ENCODE results near the gene CAMSAP1. TPM values are rescaled to one million over a fixed set of nuclear protein-coding genes. Genes with fewer than 3 reads are reported as not detected.

The CAMSAP1 gene
- total and polyA plus RNA-seq, 10 of the 15 experiments (the other 5 are each of a cell fraction or from before 2014, with no cell fraction given), result 1.4 to 24.7 (median 8.0) TPM

DNA sequence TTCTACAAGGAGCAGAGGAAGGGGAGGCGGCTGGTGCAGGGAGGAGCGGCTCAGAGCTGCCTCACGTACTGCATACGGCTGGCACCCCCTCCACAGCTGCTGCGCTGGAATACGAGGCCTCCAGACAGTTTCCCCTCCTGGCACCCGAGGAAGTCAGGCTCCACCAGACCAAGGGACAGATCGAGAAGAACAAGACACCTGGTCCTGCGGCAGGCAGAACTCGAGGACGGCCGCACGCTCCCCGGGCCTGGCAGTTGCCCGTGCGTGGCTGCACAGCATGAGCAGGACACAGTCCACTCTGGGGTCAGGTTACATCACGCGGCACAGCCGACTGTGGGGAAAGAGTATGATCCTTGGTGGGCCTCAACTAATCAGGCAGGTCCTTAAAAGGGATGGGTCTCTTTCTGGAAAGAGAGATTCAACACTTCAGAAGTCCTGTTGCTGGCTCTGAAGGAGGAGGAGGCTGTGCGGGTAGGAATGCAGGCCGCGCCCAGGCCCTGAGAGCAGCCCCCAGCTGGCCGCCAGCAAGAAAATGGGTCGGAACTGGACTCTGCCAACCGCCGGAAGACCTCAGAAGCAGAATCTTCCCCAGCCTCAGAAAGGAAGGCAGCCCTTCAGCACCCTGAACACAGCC is 42.3 kb upstream of the CAMSAP1 start:
- POLR2A ChIA-PET, result no interaction called here
- Histone ChIP-seq H3K9me3 (replicated peaks; ENCODE audit: control insufficient read depth, insufficient read depth, low read length) (no peaks in the 10 kb centered on the region), H3K4me3 (no peak overlapping the region), H4K20me1 (ENCODE audit: control insufficient read depth, insufficient read depth) (peaks cover 2% of the 10 kb centered on the region; the same call in 1 of the 2 replicates), H2AFZ (ENCODE audit: control insufficient read depth, low read depth, low read length) (no peak overlapping the region), H3K27me3 (replicated peaks in 1 of 2; ENCODE audit: control insufficient read depth in 2 of 2, insufficient read depth in 2 of 2, low read length in 1 of 2) (no peaks in the 10 kb centered on the region), H3K79me2 (ENCODE audit: control insufficient read depth, insufficient read depth, low read length) (no peaks in the 10 kb centered on the region), H3K36me3 (ENCODE audit: control insufficient read depth in 2 of 2, insufficient read depth in 2 of 2, low read length in 1 of 2) (peaks cover 11 to 26% of the 10 kb centered on the region in 2 experiments; a peak in 3 of 4 replicates), H3K9ac (ENCODE audit: control insufficient read depth, insufficient read depth, low read length) (no peak overlapping the region), H3K27ac (ENCODE audit: control insufficient read depth, insufficient read depth) (no peak overlapping the region), H3K4me2 (ENCODE audit: control insufficient read depth, insufficient read depth) (no peak overlapping the region), H3K4me1 (ENCODE audit: control insufficient read depth, insufficient read depth, low read length) (no peaks in the 10 kb centered on the region)
- CTCF ChIA-PET, result no interaction called here
- intact Hi-C loops (cut with micrococcal nuclease; ENCODE audit: unreplicated experiment), result no loop called here
- WGBS (ENCODE audit: insufficient coverage, insufficient replicate concordance, low lambda C conversion rate, missing lambda C conversion rate), result 97% methylated on average over 26 of the region's 26 CpGs
- no TSS peak for BruUV-seq (replicated peaks)
- ATAC-seq (no peak), DNase-seq (ENCODE audit: low read depth, low spot score) (no peak), FAIRE-seq (no peak)
- in situ Hi-C loops (cut with MboI), result no loop called here
- RAD21 ChIA-PET (ENCODE audit: unreplicated experiment), result no interaction called here
- SMC1A ChIA-PET (ENCODE audit: uncharacterized antibody, unreplicated experiment), result no interaction called here
- TF ChIP-seq POLR2A (IDR thresholded peaks at IDR 0.05; ENCODE audit: low read depth, low read length), result no peak
- no peak for TF ChIP-seq SMAD5 (IDR thresholded peaks at IDR 0.05; ENCODE audit: low read depth)
- TF ChIP-seq ZNF274 (IDR thresholded peaks at IDR 0.05; ENCODE audit: insufficient read depth, insufficient read length), result no peak
- no peak for TF ChIP-seq STAT1 (conservative IDR thresholded peaks at IDR 0.05)
- no peak for TF ChIP-seq CREM (IDR thresholded peaks at IDR 0.05; ENCODE audit: low read depth)
- no peak for TF ChIP-seq SREBF1 (IDR thresholded peaks at IDR 0.05; ENCODE audit: low read length)
- TF ChIP-seq HCFC1 (IDR thresholded peaks at IDR 0.05; ENCODE audit: low read length), result no peak
- TF ChIP-seq ESRRA (IDR thresholded peaks at IDR 0.05; ENCODE audit: low read length), result no peak
- TF ChIP-seq KLF5 (IDR thresholded peaks at IDR 0.05; ENCODE audit: partially characterized antibody), result no peak
- TF ChIP-seq ZNF622 (IDR thresholded peaks at IDR 0.05), result no peak
- TF ChIP-seq NFXL1 (IDR thresholded peaks at IDR 0.05; ENCODE audit: borderline replicate concordance), result no peak
- TF ChIP-seq FOS (IDR thresholded peaks at IDR 0.05; ENCODE audit: borderline replicate concordance, extremely low read depth, insufficient read length), result no peak
- no peak for TF ChIP-seq PAX8 (IDR thresholded peaks at IDR 0.05)
- TF ChIP-seq RB1 (IDR thresholded peaks at IDR 0.05; ENCODE audit: borderline replicate concordance), result no peak
- TF ChIP-seq, protein P1, sequence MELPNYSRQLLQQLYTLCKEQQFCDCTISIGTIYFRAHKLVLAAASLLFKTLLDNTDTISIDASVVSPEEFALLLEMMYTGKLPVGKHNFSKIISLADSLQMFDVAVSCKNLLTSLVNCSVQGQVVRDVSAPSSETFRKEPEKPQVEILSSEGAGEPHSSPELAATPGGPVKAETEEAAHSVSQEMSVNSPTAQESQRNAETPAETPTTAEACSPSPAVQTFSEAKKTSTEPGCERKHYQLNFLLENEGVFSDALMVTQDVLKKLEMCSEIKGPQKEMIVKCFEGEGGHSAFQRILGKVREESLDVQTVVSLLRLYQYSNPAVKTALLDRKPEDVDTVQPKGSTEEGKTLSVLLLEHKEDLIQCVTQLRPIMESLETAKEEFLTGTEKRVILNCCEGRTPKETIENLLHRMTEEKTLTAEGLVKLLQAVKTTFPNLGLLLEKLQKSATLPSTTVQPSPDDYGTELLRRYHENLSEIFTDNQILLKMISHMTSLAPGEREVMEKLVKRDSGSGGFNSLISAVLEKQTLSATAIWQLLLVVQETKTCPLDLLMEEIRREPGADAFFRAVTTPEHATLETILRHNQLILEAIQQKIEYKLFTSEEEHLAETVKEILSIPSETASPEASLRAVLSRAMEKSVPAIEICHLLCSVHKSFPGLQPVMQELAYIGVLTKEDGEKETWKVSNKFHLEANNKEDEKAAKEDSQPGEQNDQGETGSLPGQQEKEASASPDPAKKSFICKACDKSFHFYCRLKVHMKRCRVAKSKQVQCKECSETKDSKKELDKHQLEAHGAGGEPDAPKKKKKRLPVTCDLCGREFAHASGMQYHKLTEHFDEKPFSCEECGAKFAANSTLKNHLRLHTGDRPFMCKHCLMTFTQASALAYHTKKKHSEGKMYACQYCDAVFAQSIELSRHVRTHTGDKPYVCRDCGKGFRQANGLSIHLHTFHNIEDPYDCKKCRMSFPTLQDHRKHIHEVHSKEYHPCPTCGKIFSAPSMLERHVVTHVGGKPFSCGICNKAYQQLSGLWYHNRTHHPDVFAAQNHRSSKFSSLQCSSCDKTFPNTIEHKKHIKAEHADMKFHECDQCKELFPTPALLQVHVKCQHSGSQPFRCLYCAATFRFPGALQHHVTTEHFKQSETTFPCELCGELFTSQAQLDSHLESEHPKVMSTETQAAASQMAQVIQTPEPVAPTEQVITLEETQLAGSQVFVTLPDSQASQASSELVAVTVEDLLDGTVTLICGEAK (IDR thresholded peaks at IDR 0.05; ENCODE audit: borderline replicate concordance), result no peak
- no peak for TF ChIP-seq POLR2AphosphoS5 (IDR thresholded peaks at IDR 0.05; ENCODE audit: low read length)
- no peak for TF ChIP-seq RELA (IDR thresholded peaks at IDR 0.05; ENCODE audit: borderline replicate concordance, partially characterized antibody)
- TF ChIP-seq, protein P2, sequence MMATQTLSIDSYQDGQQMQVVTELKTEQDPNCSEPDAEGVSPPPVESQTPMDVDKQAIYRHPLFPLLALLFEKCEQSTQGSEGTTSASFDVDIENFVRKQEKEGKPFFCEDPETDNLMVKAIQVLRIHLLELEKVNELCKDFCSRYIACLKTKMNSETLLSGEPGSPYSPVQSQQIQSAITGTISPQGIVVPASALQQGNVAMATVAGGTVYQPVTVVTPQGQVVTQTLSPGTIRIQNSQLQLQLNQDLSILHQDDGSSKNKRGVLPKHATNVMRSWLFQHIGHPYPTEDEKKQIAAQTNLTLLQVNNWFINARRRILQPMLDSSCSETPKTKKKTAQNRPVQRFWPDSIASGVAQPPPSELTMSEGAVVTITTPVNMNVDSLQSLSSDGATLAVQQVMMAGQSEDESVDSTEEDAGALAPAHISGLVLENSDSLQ (IDR thresholded peaks at IDR 0.05), result no peak
- no peak for TF ChIP-seq MYB (IDR thresholded peaks at IDR 0.05; ENCODE audit: borderline replicate concordance, low read depth, low read length)
- TF ChIP-seq FOXM1 (IDR thresholded peaks at IDR 0.05; ENCODE audit: low read depth, low read length), result no peak
